Activated naive CD4-positive, alpha-beta T cell treated with anti-CD3 and anti-CD28 coated beads, Interleukin-2, amount 50 U/mL, for 72 hours (primary cell): ENCODE measurements around the gene CACNA2D1. TPM values are rescaled to one million over a fixed set of nuclear protein-coding genes. Genes with fewer than 3 reads are reported as not detected.

Source experiments
- ATAC-seq, 2 donors: fragments of 150-1000 bp; cut with Tn5 transposase; 2 replicates each; pipeline ENCODE4 v1.10.0; 2021; ENCODE audit warnings: mild to moderate bottlenecking in 2 of 2, moderate library complexity in 2 of 2
- DNase-seq, 2 donors: peaks; one replicate each; pipeline ENCODE4 v3.0.0; 2021 to 2022; ENCODE audit warnings: low spot score in 2 of 2
- H3K27ac Mint-ChIP-seq, 2 donors: one replicate each; pipeline ENCODE4 v1.8.0; 2022; ENCODE audit warnings: mild to moderate bottlenecking in 2 of 2, mixed read lengths in 2 of 2
- H3K36me3 Mint-ChIP-seq, 2 donors: one replicate each; pipeline ENCODE4 v1.8.0; 2022; ENCODE audit warnings: mixed read lengths in 2 of 2
- H3K9me3 Mint-ChIP-seq, 2 donors: one replicate each; pipeline ENCODE4 v1.8.0; 2022; ENCODE audit warnings: mixed read lengths in 2 of 2
- total RNA-seq, 2 donors: library from RNA; stranded (reverse); gene quantifications; one replicate each; pipeline ENCODE4 v1.2.3, GENCODE V29; 2022

Gene CACNA2D1
- total RNA-seq, 2 donors from 2014 or later = not detected

- Mint-ChIP-seq H3K9me3 (peaks cover 0 to 4% of the 10 kb centered on the region in 2 donors), H3K36me3 (no peaks in the 10 kb centered on the region), H3K27ac (no peak overlapping the region)
- DNase-seq (no peak), ATAC-seq (no peak)
Measured at GRCh38 chr7:82110146-82110840, 333.3 kb downstream of the CACNA2D1 start.

- ATAC-seq (no peak), DNase-seq (no peak)
- H3K9me3 Mint-ChIP-seq = peaks cover 0 to 4% of the 10 kb centered on the region in 2 donors
- no peaks in the 10 kb centered on the region for H3K36me3 Mint-ChIP-seq
- H3K27ac Mint-ChIP-seq = no peak overlapping the region
Measured at GRCh38 chr7:82109288-82109687, 334.3 kb downstream of the CACNA2D1 start.

- Mint-ChIP-seq H3K27ac (no peak overlapping the region), H3K36me3 (no peaks in the 10 kb centered on the region), H3K9me3 (peaks cover 0 to 4% of the 10 kb centered on the region in 2 donors)
- DNase-seq = no peak
- no peak for ATAC-seq
Measured at GRCh38 chr7:82106201-82106600, 337.4 kb downstream of the CACNA2D1 start.

- no peak for DNase-seq
- ATAC-seq = no peak
- Mint-ChIP-seq H3K9me3 (peaks cover 0 to 4% of the 10 kb centered on the region in 2 donors), H3K27ac (no peak overlapping the region), H3K36me3 (no peaks in the 10 kb centered on the region)
Measured at GRCh38 chr7:82105463-82105862, 338.1 kb downstream of the CACNA2D1 start.

- H3K36me3 Mint-ChIP-seq = no peaks in the 10 kb centered on the region
- ATAC-seq = no peak
- DNase-seq = no peak
- peaks cover 3 to 8% of the 10 kb centered on the region in 2 donors for H3K9me3 Mint-ChIP-seq
- no peak overlapping the region for H3K27ac Mint-ChIP-seq
Measured at GRCh38 chr7:82098414-82098813, 345.2 kb downstream of the CACNA2D1 start.

- Mint-ChIP-seq H3K27ac (no peak overlapping the region), H3K36me3 (no peaks in the 10 kb centered on the region), H3K9me3 (no peaks in the 10 kb centered on the region)
- ATAC-seq (no peak), DNase-seq (no peak)
Measured at GRCh38 chr7:82091126-82091684, 352.4 kb downstream of the CACNA2D1 start.

- no peak overlapping the region for H3K27ac Mint-ChIP-seq
- no peaks in the 10 kb centered on the region for H3K36me3 Mint-ChIP-seq
- H3K9me3 Mint-ChIP-seq = no peaks in the 10 kb centered on the region
- no peak for DNase-seq
- ATAC-seq = no peak
Measured at GRCh38 chr7:82087099-82087498, 356.5 kb downstream of the CACNA2D1 start.

- Mint-ChIP-seq H3K9me3 (no peaks in the 10 kb centered on the region), H3K27ac (no peak overlapping the region), H3K36me3 (no peaks in the 10 kb centered on the region)
- ATAC-seq = no peak
- DNase-seq = no peak
Measured at GRCh38 chr7:82085116-82085515, 358.5 kb downstream of the CACNA2D1 start.

- Mint-ChIP-seq H3K27ac (no peak overlapping the region), H3K36me3 (no peaks in the 10 kb centered on the region), H3K9me3 (no peaks in the 10 kb centered on the region)
- DNase-seq = no peak
- no peak for ATAC-seq
Measured at GRCh38 chr7:82081644-82082224, 361.8 kb downstream of the CACNA2D1 start.

- DNase-seq (no peak), ATAC-seq (no peak)
- no peaks in the 10 kb centered on the region for H3K36me3 Mint-ChIP-seq
- H3K9me3 Mint-ChIP-seq = no peaks in the 10 kb centered on the region
- no peak overlapping the region for H3K27ac Mint-ChIP-seq
Measured at GRCh38 chr7:82080254-82080927, 363.2 kb downstream of the CACNA2D1 start.

GRCh38 chr7:82079527-82079926 lies 364.1 kb downstream of the CACNA2D1 start:
- no peak for DNase-seq
- H3K36me3 Mint-ChIP-seq = no peaks in the 10 kb centered on the region
- ATAC-seq = no peak
- H3K9me3 Mint-ChIP-seq = no peaks in the 10 kb centered on the region
- H3K27ac Mint-ChIP-seq = no peak overlapping the region

GRCh38 chr7:82078807-82079206 lies 364.8 kb downstream of the CACNA2D1 start:
- no peaks in the 10 kb centered on the region for H3K36me3 Mint-ChIP-seq
- no peak for DNase-seq
- no peak overlapping the region for H3K27ac Mint-ChIP-seq
- no peaks in the 10 kb centered on the region for H3K9me3 Mint-ChIP-seq
- no peak for ATAC-seq

- no peak for ATAC-seq
- Mint-ChIP-seq H3K27ac (no peak overlapping the region), H3K9me3 (no peaks in the 10 kb centered on the region), H3K36me3 (no peaks in the 10 kb centered on the region)
- DNase-seq = no peak
Measured at GRCh38 chr7:82071468-82071867, 372.1 kb downstream of the CACNA2D1 start.

GRCh38 chr7:82067628-82068264 lies 375.8 kb downstream of the CACNA2D1 start:
- H3K36me3 Mint-ChIP-seq = no peaks in the 10 kb centered on the region
- no peak overlapping the region for H3K27ac Mint-ChIP-seq
- no peak for DNase-seq
- ATAC-seq = no peak
- H3K9me3 Mint-ChIP-seq = no peaks in the 10 kb centered on the region

- no peak for ATAC-seq
- Mint-ChIP-seq H3K9me3 (peaks cover 5 to 8% of the 10 kb centered on the region in 2 donors), H3K27ac (no peak overlapping the region), H3K36me3 (no peaks in the 10 kb centered on the region)
- DNase-seq = no peak
Measured at GRCh38 chr7:82057476-82057875, 386.1 kb downstream of the CACNA2D1 start.

GRCh38 chr7:82056282-82056681 lies 387.3 kb downstream of the CACNA2D1 start:
- no peaks in the 10 kb centered on the region for H3K36me3 Mint-ChIP-seq
- ATAC-seq = no peak
- no peak for DNase-seq

GRCh38 chr7:82054544-82054943 lies 389.0 kb downstream of the CACNA2D1 start:
- H3K27ac Mint-ChIP-seq = no peak overlapping the region
- ATAC-seq (no peak), DNase-seq (no peak)
- no peaks in the 10 kb centered on the region for H3K36me3 Mint-ChIP-seq
- peaks cover 0 to 3% of the 10 kb centered on the region in 2 donors for H3K9me3 Mint-ChIP-seq

More at GRCh38 chr7:82056282-82056681, 387.3 kb downstream of the CACNA2D1 start:
- Mint-ChIP-seq H3K27ac (no peak overlapping the region), H3K9me3 (peaks cover 3 to 8% of the 10 kb centered on the region in 2 donors)
